ENCODE data around the gene FAM135A. TPM values are rescaled to one million over a fixed set of nuclear protein-coding genes. Genes with fewer than 3 reads are reported as not detected.

The FAM135A gene
- total RNA-seq, 2 donors from 2014 or later: 36.4 to 54.8 TPM

Other genes starting within 250 kb of the FAM135A start
- under 1 TPM; 0.45 to 0.82 TPM for gene COL9A1, start 110.4 kb upstream of the FAM135A start, total RNA-seq
- gene SDHAF4, start 153.4 kb downstream of the FAM135A start, total RNA-seq: 10 to 100 TPM in 1 of 2 donors, 1 to 10 TPM in 1; 9.6 to 12.0 TPM

Measured in colonic mucosa (tissue), 2 donors.